CD14-positive monocyte (primary cell): ENCODE measurements around the gene RFX3. TPM values are rescaled to one million over a fixed set of nuclear protein-coding genes. Genes with fewer than 3 reads are reported as not detected.
A peak's percentile ranks its signal among the peaks of the same experiment; 100 is the strongest.

Source experiments
- DNase-seq, 3 donors: peaks; one replicate each; pipeline ENCODE4 v3.0.0-alpha.2; 2011 to 2022
- H2AFZ ChIP-seq: 2 replicates; pipeline ENCODE4 v1.6.0; 2012; ENCODE audit warnings: mild to moderate bottlenecking, low read depth, low read length, inconsistent platforms; ENCODE audit not compliant: insufficient read depth, poor library complexity, severe bottlenecking
- H3K27ac ChIP-seq, 2 donors: 1 replicate in 1 of 2; 2 replicates in 1 of 2; pipeline ENCODE4 v1.5.1; 2012 to 2013; ENCODE audit warnings: low read length in 2 of 2, control low read depth in 1 of 2, inconsistent platforms in 1 of 2, low read depth in 1 of 2, mild to moderate bottlenecking in 1 of 2
- H3K27me3 ChIP-seq, 2 donors: one replicate each; pipeline versions ENCODE4 v1.6.0 to v1.6.1; 2011 to 2013; ENCODE audit warnings: low read length in 2 of 2; ENCODE audit not compliant: control insufficient read depth in 2 of 2, insufficient read depth in 2 of 2
- H3K36me3 ChIP-seq, 2 donors: replicated peaks in 1 of 2; 1 replicate in 1 of 2; 2 replicates in 1 of 2; pipeline versions ENCODE4 v1.5.1 to v1.6.1; 2012 to 2013; ENCODE audit warnings: low read length in 2 of 2, control low read depth in 1 of 2, inconsistent platforms in 1 of 2, mild to moderate bottlenecking in 1 of 2; ENCODE audit not compliant: insufficient read depth in 2 of 2, control insufficient read depth in 1 of 2
- H3K4me1 ChIP-seq, 2 donors: 1 replicate in 1 of 2; 2 replicates in 1 of 2; pipeline versions ENCODE4 v1.5.1 to v1.6.1; 2012 to 2013; ENCODE audit warnings: low read length in 2 of 2, control low read depth in 1 of 2, inconsistent platforms in 1 of 2, mild to moderate bottlenecking in 1 of 2, moderate library complexity in 1 of 2; ENCODE audit not compliant: insufficient read depth in 2 of 2, control insufficient read depth in 1 of 2
- H3K4me2 ChIP-seq: replicated peaks from 2 replicates; pipeline ENCODE3; 2012; ENCODE audit warnings: low read length, moderate library complexity, mild to moderate bottlenecking; ENCODE audit not compliant: poor library complexity, severe bottlenecking; ENCODE audit errors: extremely low read depth
- H3K4me3 ChIP-seq, 3 experiments: fragments of 200-600 bp in 1 of 3; sonication (generic) in 1 of 3; replicated peaks in 1 of 3; 1 replicate in 2 of 3; 2 replicates in 1 of 3; pipeline ENCODE4 v1.5.1; 2011 to 2013; ENCODE audit warnings: low read length in 3 of 3, mild to moderate bottlenecking in 3 of 3, control low read depth in 2 of 3, low read depth in 2 of 3, inconsistent platforms in 1 of 3, moderate library complexity in 1 of 3
- H3K79me2 ChIP-seq: 2 replicates; pipeline ENCODE4 v1.6.0; 2012; ENCODE audit warnings: mild to moderate bottlenecking, control low read depth, inconsistent platforms, low read length, moderate library complexity; ENCODE audit not compliant: insufficient read depth
- H3K9ac ChIP-seq: 2 replicates; pipeline ENCODE4 v1.6.0; 2017; ENCODE audit warnings: low read length, mild to moderate bottlenecking; ENCODE audit not compliant: insufficient read depth, poor library complexity, severe bottlenecking
- H3K9me3 ChIP-seq, 2 donors: replicated peaks in 1 of 2; 1 replicate in 1 of 2; 2 replicates in 1 of 2; pipeline versions ENCODE4 v1.5.1 to v1.6.1; 2012 to 2013; ENCODE audit warnings: low read length in 2 of 2, control low read depth in 1 of 2; ENCODE audit not compliant: control insufficient read depth in 1 of 2, insufficient read depth in 1 of 2
- H4K20me1 ChIP-seq: 2 replicates; pipeline ENCODE4 v1.6.0; 2012; ENCODE audit warnings: mild to moderate bottlenecking, low read length, control low read depth, moderate library complexity; ENCODE audit not compliant: insufficient read depth
- H3K27ac Mint-ChIP-seq, 7 donors: one replicate each; pipeline ENCODE4 v1.8.0; 2020; ENCODE audit warnings: mild to moderate bottlenecking in 7 of 7, mixed read lengths in 7 of 7, moderate library complexity in 6 of 7, inconsistent platforms in 2 of 7
- H3K27me3 Mint-ChIP-seq, 3 donors: one replicate each; pipeline ENCODE4 v1.8.0; 2021 to 2022; ENCODE audit warnings: low read depth in 3 of 3, mild to moderate bottlenecking in 3 of 3, mixed read lengths in 3 of 3, moderate library complexity in 3 of 3, inconsistent platforms in 1 of 3
- H3K36me3 Mint-ChIP-seq, 2 donors: one replicate each; pipeline ENCODE4 v1.8.0; 2020; ENCODE audit warnings: mixed read lengths in 2 of 2, inconsistent platforms in 1 of 2, mild to moderate bottlenecking in 1 of 2
- H3K4me1 Mint-ChIP-seq: one replicate; pipeline ENCODE4 v1.8.0; 2020; ENCODE audit warnings: mild to moderate bottlenecking, mixed read lengths
- H3K4me3 Mint-ChIP-seq, 2 donors: one replicate each; pipeline ENCODE4 v1.8.0; 2020; ENCODE audit warnings: mild to moderate bottlenecking in 2 of 2, mixed read lengths in 2 of 2, moderate library complexity in 1 of 2
- H3K9me3 Mint-ChIP-seq, 7 donors: one replicate each; pipeline ENCODE4 v1.8.0; 2020 to 2022; ENCODE audit warnings: mixed read lengths in 7 of 7, mild to moderate bottlenecking in 6 of 7, moderate library complexity in 6 of 7, inconsistent platforms in 2 of 7
- CTCF ChIP-seq: fragments of 200-600 bp; IDR thresholded peaks from one replicate; pipeline ENCODE4 v1.8.0; 2022; ENCODE audit warnings: antibody characterized with exemption, mild to moderate bottlenecking
- WGBS: methylation state at CpG from one replicate; pipeline ENCODE4 v1.1.5; 2013; ENCODE audit warnings: missing lambda C conversion rate; ENCODE audit not compliant: insufficient coverage; 5-methylcytosine and 5-hydroxymethylcytosine counted together
- intact Hi-C, 2 donors: fragments of 100-400 bp; cut with micrococcal nuclease; formaldehyde crosslinking; loops; one replicate each; pipeline versions ENCODE4 v1.15.0 to v1.15.1; 2023
- polyA plus RNA-seq, 3 donors: library from polyadenylated mRNA; depleted of rRNA in 1 of 3; unstranded in 2 of 3; stranded (reverse) in 1 of 3; fragments of 300-500 nt in 2 of 3; fragments of >200 nt in 1 of 3; fragmentation: Illumina TruSeq in 2 of 3; gene quantifications; 1 replicate in 2 of 3; 2 replicates in 1 of 3; pipeline ENCODE4 v1.2.3, GENCODE V29; 2012 to 2021

RFX3 gene
- polyA plus RNA-seq, 3 donors = 1.7 to 5.2 (median 3.2) TPM

GRCh38 chr9:3180696-3181048 lies 345.1 kb downstream of the RFX3 start:
- H3K36me3 ChIP-seq = no peaks in the 10 kb centered on the region
- H3K27me3 ChIP-seq = peaks cover 10 to 27% of the 10 kb centered on the region in 2 donors
- intact Hi-C loops = loop anchor here in 1 of 2 donors (10.0 kb wide), 1 partner anchor 316 kb away; no protein-coding TSS in a partner anchor
- H3K4me1 ChIP-seq = peaks cover 7% of the 10 kb centered on the region in 2 donors
- Mint-ChIP-seq H3K4me1 (peaks cover 11% of the 10 kb centered on the region), H3K27ac (no peak overlapping the region), H3K4me3 (peak overlapping the region in 1 of 2 donors; percentile 90), H3K9me3 (peaks cover 0 to 4% (median 0%) of the 10 kb centered on the region in 7 donors), H3K36me3 (no peaks in the 10 kb centered on the region), H3K27me3 (peaks cover 23 to 27% (median 24%) of the 10 kb centered on the region in 3 donors)
- no peak for DNase-seq
- peak overlapping the region; percentile 56 for H3K4me2 ChIP-seq
- no peak overlapping the region for H3K27ac ChIP-seq
- no peaks in the 10 kb centered on the region for H3K9me3 ChIP-seq
- no peak overlapping the region for H3K9ac ChIP-seq
- 40% methylated on average over 17 of the region's 19 CpGs for WGBS
- no peak overlapping the region for H2AFZ ChIP-seq
- TF ChIP-seq CTCF = no peak
- no peaks in the 10 kb centered on the region for H3K79me2 ChIP-seq
- no peaks in the 10 kb centered on the region for H4K20me1 ChIP-seq
- H3K4me3 ChIP-seq = peak overlapping the region in 1 of 3 experiments; percentile 37

- no peak overlapping the region for H3K9ac ChIP-seq
- peaks cover 10 to 27% of the 10 kb centered on the region in 2 donors for H3K27me3 ChIP-seq
- no peaks in the 10 kb centered on the region for H4K20me1 ChIP-seq
- no peak overlapping the region for H2AFZ ChIP-seq
- H3K27ac ChIP-seq = no peak overlapping the region
- no peaks in the 10 kb centered on the region for H3K9me3 ChIP-seq
- no peak overlapping the region for H3K4me3 ChIP-seq
- H3K4me1 ChIP-seq = peaks cover 7% of the 10 kb centered on the region in 2 donors
- no peak for TF ChIP-seq CTCF
- intact Hi-C loops = loop anchor here in 1 of 2 donors (10.0 kb wide), 1 partner anchor 315 kb away; no protein-coding TSS in a partner anchor
- no peaks in the 10 kb centered on the region for H3K36me3 ChIP-seq
- Mint-ChIP-seq H3K4me3 (no peak overlapping the region), H3K27me3 (peaks cover 21 to 27% (median 24%) of the 10 kb centered on the region in 3 donors), H3K36me3 (no peaks in the 10 kb centered on the region), H3K4me1 (peaks cover 11% of the 10 kb centered on the region), H3K9me3 (peaks cover 0 to 4% (median 0%) of the 10 kb centered on the region in 7 donors), H3K27ac (no peak overlapping the region)
- no peak overlapping the region for H3K4me2 ChIP-seq
- DNase-seq = no peak
- no peaks in the 10 kb centered on the region for H3K79me2 ChIP-seq
- 100% methylated on average over 2 of the region's 4 CpGs for WGBS
Measured at GRCh38 chr9:3179711-3180110, 346.1 kb downstream of the RFX3 start.
